Measurements from ENCODE around the gene SLC37A3.

SLC37A3 gene

GRCh38 chr7:140285938-140286337, 112.4 kb downstream of the SLC37A3 start:
- no peak for DNase-seq
- H3K4me3 Mint-ChIP-seq, result no peak overlapping the region
- peaks cover 6% of the 10 kb centered on the region for H3K27me3 Mint-ChIP-seq (ENCODE audit: low read depth, poor library complexity)
- no peak overlapping the region for H3K27ac Mint-ChIP-seq
- no peak for TF ChIP-seq CTCF (IDR thresholded peaks at IDR 0.05)
- H3K4me1 Mint-ChIP-seq, result no peaks in the 10 kb centered on the region
- no peaks in the 10 kb centered on the region for H3K36me3 Mint-ChIP-seq (ENCODE audit: low read depth)
- no peaks in the 10 kb centered on the region for H3K9me3 Mint-ChIP-seq

GRCh38 chr7:140284062-140284461, 114.3 kb downstream of the SLC37A3 start:
- H3K4me3 Mint-ChIP-seq, result no peak overlapping the region
- H3K27me3 Mint-ChIP-seq (ENCODE audit: low read depth, poor library complexity), result peaks cover 6% of the 10 kb centered on the region
- no peaks in the 10 kb centered on the region for H3K36me3 Mint-ChIP-seq (ENCODE audit: low read depth)
- no peak for TF ChIP-seq CTCF (IDR thresholded peaks at IDR 0.05)
- no peak for DNase-seq
- H3K9me3 Mint-ChIP-seq, result no peaks in the 10 kb centered on the region
- no peak overlapping the region for H3K27ac Mint-ChIP-seq
- no peaks in the 10 kb centered on the region for H3K4me1 Mint-ChIP-seq

Data from nephron progenitor cell (in vitro differentiated cells).